AG09309 (cell line): ENCODE results near the gene FOXN3.

Source experiments
- DNase-seq: peaks from one replicate; pipeline ENCODE4 v3.0.0-alpha.2; 2010; ENCODE audit warnings: low read depth
- H3K4me3 ChIP-seq: 2 replicates; pipeline ENCODE4 v1.5.1; 2011; ENCODE audit warnings: mild to moderate bottlenecking, low read depth, low read length, moderate library complexity; ENCODE audit not compliant: control insufficient read depth
- CTCF ChIP-seq: IDR thresholded peaks from 2 replicates; pipeline ENCODE4 v1.5.1; 2011; ENCODE audit warnings: mild to moderate bottlenecking, low read depth, low read length, inconsistent platforms; ENCODE audit not compliant: insufficient read depth, control insufficient read depth; ENCODE audit errors: missing control alignments

The FOXN3 gene

GRCh38 chr14:89367779-89368120, 49.3 kb downstream of the FOXN3 start:
- no peak for DNase-seq
- no peak for TF ChIP-seq CTCF

GRCh38 chr14:89366864-89367778, 49.9 kb downstream of the FOXN3 start:
- DNase-seq, result no peak
- no peak overlapping the region for H3K4me3 ChIP-seq
- no peak for TF ChIP-seq CTCF

More at GRCh38 chr14:89367779-89368120, 49.3 kb downstream of the FOXN3 start:
- no peak overlapping the region for H3K4me3 ChIP-seq

GRCh38 chr14:89365061-89365801, 51.8 kb downstream of the FOXN3 start:
- no peak overlapping the region for H3K4me3 ChIP-seq
- TF ChIP-seq CTCF, result no peak
- no peak for DNase-seq

- no peak for TF ChIP-seq CTCF
- DNase-seq, result no peak
- no peak overlapping the region for H3K4me3 ChIP-seq
Measured at GRCh38 chr14:89364316-89364715, 52.7 kb downstream of the FOXN3 start.

- DNase-seq, result no peak
- no peak overlapping the region for H3K4me3 ChIP-seq
- no peak for TF ChIP-seq CTCF
Measured at GRCh38 chr14:89360277-89360676, 56.8 kb downstream of the FOXN3 start.

- no peak for DNase-seq
- H3K4me3 ChIP-seq, result no peak overlapping the region
- no peak for TF ChIP-seq CTCF
Measured at GRCh38 chr14:89359477-89360222, 57.4 kb downstream of the FOXN3 start.
